DMS114 treated with DMSO at 0.1 percent for 48 hours (cell line): Measurements from ENCODE around the gene ZC3H8.

Experiments used
- DNase-seq: peaks from one replicate; lab custom pipeline; 2025; ENCODE audit not compliant: unreplicated experiment; lab: John Stamatoyannopoulos, UW

Gene ZC3H8

DNA sequence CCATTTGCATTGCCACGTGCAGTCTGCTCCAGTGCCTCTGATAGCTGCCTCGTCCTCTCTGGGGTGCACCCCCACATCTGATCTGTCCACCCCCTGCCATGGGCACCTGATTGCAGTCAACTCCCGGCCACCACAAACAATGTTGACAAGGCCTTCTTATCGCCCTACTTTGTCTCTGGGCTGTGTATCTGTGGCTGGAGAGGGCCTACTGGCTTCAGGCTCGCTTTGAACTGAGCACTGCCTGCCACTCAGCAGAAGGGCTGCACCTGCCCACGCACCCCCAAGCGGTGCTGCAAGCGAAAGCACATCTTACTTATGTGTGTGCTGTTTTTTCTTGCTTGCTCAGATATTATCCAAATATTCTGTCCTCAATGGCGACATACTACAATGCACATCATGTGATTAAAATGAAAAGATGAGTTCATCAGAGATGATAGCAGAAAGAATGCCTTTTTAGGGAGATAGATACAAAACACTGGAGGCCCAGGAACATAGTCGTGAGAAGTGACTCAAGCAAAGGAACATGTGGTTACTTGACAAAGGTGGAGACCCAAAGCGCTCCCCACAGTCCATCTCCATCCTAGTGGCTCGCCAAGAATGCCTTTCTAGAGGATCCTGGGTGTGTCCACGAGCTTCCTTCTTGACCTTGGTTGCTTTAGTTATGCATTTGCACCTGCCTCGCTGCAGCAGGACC, 87.9 kb downstream of the ZC3H8 start:
- DNase-seq: no peak

DNA sequence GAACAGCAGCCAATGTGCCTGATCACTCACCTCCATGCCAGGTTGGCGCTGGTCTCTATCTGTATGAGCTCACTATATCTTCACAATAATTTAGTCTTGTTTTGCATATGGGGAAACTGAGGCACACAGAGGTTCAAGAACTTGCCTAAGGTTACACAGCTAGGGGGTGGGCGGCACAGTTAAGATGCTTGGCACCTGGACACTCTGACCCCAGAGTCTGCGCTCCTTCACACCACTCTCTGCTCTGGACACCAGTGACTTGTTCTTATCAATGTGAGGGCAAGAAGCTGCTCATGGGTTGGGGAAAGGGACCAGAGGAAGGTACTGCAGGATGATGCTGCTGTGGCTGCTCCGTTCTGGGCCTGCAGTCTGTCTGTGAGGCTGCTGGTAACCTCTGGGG, 89.5 kb downstream of the ZC3H8 start:
- no peak for DNase-seq

DNA sequence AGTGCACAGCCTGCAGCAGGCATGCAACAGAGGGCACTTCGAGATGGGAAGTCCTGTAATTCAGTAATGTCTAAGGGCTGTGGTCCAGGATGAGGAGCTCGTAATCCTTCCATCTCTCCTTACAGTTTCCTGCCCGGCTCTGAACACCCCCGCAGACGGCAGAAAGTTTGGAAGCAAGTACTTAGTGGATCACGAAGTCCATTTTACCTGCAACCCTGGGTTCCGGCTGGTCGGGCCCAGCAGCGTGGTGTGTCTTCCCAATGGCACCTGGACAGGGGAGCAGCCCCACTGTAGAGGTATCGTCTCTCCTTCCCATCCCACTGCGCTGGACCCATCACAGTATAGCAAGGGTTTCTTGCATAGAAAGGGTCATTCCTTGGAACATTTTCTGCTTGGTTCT, 90.0 kb downstream of the ZC3H8 start:
- DNase-seq: no peak

DNA sequence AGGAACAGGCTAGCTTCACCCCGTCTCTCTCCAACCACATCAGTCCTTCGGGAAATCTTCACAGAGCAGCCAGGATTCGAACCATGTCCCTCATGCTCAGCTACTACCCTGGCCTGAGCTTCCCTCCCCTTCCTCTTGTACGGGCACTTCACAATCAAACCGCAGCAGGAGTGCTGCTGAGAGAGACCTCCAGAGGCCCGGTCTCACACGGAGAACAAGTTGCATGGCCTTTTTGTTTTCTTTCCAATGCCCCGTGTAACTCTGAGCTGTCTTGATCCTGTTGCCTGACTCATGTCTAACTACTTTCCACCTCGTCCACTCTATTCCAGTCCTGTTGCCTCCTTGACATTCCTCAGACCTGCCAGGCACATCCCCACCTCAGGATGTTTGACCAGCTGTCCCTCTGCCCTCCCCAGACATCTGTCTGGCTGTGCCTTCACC, 91.3 kb downstream of the ZC3H8 start:
- DNase-seq: no peak

DNA sequence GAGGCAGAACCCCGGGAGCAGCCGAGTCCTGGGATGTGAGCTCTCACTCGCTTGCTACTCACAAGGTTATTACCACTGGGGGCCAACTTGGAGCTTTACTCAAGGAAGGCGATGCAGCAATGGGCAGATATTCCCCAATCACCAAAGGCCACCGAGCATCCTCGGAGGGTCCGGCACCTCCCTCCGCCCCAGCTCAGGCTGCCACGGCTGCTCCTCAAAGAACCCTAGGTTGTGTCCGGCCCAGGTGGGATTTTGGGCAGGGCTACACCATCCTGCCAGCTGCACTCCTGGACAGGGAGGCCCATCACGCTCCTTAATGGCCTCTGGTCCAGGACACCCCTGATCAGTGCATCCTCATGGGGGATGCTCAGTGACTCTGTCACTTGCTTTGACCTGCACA, 91.9 kb downstream of the ZC3H8 start:
- no peak for DNase-seq

DNA sequence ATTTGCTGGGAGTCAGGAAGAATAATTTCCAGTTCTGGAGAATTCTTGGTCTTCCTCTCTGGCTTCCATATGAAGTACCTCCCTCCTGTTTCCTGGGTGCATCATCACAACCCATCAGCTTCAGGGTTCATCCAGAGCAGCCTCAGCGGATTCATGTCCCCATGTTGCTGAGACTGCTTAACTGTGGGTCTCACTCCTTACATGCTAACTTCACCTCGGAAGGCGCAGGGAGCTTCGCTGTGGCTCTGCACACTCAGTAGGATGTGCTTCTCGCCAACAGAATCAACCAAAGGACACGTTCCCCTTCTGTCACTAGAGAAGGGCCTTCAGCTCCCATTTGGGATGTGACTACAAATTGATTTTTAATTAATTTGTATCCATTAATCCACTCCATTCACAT, 92.5 kb downstream of the ZC3H8 start:
- no peak for DNase-seq
